MM.1S (cell line): Measurements from ENCODE around the gene HHIPL1.

Source experiments
- EZH2 ChIP-seq: fragments of 300-600 bp; sonication (generic); optimal IDR thresholded peaks from 2 replicates; pipeline ENCODE3; 2017; ENCODE audit warnings: low read depth, mild to moderate bottlenecking, antibody characterized with exemption, low read length, mixed read lengths
- EZH2phosphoT487 ChIP-seq: fragments of 300-600 bp; sonication (generic); IDR thresholded peaks from 2 replicates; pipeline ENCODE4 v1.6.1; 2018; ENCODE audit warnings: antibody characterized with exemption, low read length
- TF ChIP-seq, protein P1 (sequence below): fragments of 300-600 bp; sonication (generic); IDR thresholded peaks from 2 replicates; pipeline ENCODE4 v1.5.1; 2016; ENCODE audit warnings: antibody characterized with exemption, low read length, mixed read lengths

DNA sequence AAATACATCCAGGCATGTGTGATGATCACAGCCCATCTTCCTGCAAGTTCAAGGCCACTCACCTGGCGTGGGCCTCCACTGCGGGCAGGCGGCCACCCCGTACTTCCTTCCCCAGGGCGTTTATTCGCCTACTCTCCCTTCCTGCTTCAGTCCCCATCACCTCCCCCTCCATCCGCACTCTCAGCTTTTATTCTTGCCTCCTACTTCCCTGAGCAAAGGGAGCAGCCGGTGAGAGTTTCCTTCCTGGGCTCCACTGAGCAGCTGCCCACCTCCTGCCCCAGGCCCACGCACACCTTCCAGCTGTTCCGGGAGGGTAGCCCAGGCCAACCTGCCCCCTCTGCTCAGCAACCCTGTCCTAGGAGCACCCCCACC lies 43.3 kb downstream of the HHIPL1 start:
- TF ChIP-seq, protein P1, sequence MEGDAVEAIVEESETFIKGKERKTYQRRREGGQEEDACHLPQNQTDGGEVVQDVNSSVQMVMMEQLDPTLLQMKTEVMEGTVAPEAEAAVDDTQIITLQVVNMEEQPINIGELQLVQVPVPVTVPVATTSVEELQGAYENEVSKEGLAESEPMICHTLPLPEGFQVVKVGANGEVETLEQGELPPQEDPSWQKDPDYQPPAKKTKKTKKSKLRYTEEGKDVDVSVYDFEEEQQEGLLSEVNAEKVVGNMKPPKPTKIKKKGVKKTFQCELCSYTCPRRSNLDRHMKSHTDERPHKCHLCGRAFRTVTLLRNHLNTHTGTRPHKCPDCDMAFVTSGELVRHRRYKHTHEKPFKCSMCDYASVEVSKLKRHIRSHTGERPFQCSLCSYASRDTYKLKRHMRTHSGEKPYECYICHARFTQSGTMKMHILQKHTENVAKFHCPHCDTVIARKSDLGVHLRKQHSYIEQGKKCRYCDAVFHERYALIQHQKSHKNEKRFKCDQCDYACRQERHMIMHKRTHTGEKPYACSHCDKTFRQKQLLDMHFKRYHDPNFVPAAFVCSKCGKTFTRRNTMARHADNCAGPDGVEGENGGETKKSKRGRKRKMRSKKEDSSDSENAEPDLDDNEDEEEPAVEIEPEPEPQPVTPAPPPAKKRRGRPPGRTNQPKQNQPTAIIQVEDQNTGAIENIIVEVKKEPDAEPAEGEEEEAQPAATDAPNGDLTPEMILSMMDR = no peak
- TF ChIP-seq EZH2 = no peak
- no peak for TF ChIP-seq EZH2phosphoT487
